Kidney epithelial cell (primary cell): ENCODE results near the gene OTUD6A. TPM values are rescaled to one million over a fixed set of nuclear protein-coding genes. Genes with fewer than 3 reads are reported as not detected.

Experiments used
- DNase-seq: peaks from one replicate; pipeline ENCODE4 v3.0.0-alpha.2; 2010; ENCODE audit warnings: low read depth
- H3K27me3 ChIP-seq: 2 replicates; pipeline ENCODE4 v1.6.0; 2011; ENCODE audit warnings: low read length; ENCODE audit not compliant: control insufficient read depth, insufficient read depth
- H3K36me3 ChIP-seq: 2 replicates; pipeline ENCODE4 v1.5.1; 2011; ENCODE audit warnings: low read length; ENCODE audit not compliant: control insufficient read depth, insufficient read depth
- H3K4me3 ChIP-seq: 2 replicates; pipeline ENCODE4 v1.5.1; 2011; ENCODE audit warnings: low read depth, mild to moderate bottlenecking, control low read depth, low read length
- CTCF ChIP-seq: IDR thresholded peaks from 2 replicates; pipeline ENCODE4 v1.5.1; 2011; ENCODE audit warnings: mild to moderate bottlenecking, moderate library complexity, low read length, control low read depth, inconsistent platforms; ENCODE audit not compliant: insufficient read depth, poor library complexity, severe bottlenecking
- total RNA-seq: library from RNA; depleted of rRNA; stranded (reverse); fragments of >200 nt; gene quantifications from 2 replicates; pipeline ENCODE4 v1.2.3, GENCODE V29; 2015

The OTUD6A gene
- total RNA-seq, 1 donor from 2014 or later: not detected

GRCh38 chrX:70042399-70043371 lies 19.6 kb upstream of the OTUD6A start:
- no peaks in the 10 kb centered on the region for H3K36me3 ChIP-seq
- no peak for TF ChIP-seq CTCF
- DNase-seq: no peak
- no peaks in the 10 kb centered on the region for H3K27me3 ChIP-seq
- H3K4me3 ChIP-seq: no peak overlapping the region

DNA sequence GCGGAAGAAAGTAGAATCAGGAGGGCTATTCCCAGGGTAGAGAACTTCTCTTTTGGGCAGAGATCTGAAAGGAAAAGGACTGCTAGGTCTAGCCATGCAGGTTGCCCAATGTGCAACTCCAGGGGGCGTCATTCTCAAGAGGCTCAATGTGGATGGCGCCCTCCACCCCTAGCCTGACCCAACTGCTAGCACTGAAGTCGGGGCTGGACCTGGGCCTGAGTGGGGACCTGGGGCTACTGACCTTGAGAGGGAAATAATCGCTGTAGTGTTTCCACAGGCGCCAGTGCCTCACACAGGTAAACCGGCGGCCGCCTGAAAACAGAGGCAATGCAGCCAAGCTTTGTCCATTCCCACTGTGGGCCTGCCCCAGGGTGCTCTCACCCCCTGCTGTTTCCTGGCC lies 18.6 kb upstream of the OTUD6A start:
- no peak for DNase-seq
- TF ChIP-seq CTCF: no peak

GRCh38 chrX:70044541-70045245 lies 17.6 kb upstream of the OTUD6A start:
- no peak for TF ChIP-seq CTCF
- DNase-seq: no peak
- no peaks in the 10 kb centered on the region for H3K27me3 ChIP-seq
- H3K4me3 ChIP-seq: no peak overlapping the region
- H3K36me3 ChIP-seq: no peaks in the 10 kb centered on the region

More for the DNA sequence above, 18.6 kb upstream of the OTUD6A start:
- Histone ChIP-seq H3K36me3 (no peaks in the 10 kb centered on the region), H3K4me3 (no peak overlapping the region), H3K27me3 (no peaks in the 10 kb centered on the region)

- H3K4me3 ChIP-seq: no peak overlapping the region
- H3K36me3 ChIP-seq: no peaks in the 10 kb centered on the region
- no peak for DNase-seq
- no peak for TF ChIP-seq CTCF
- H3K27me3 ChIP-seq: no peaks in the 10 kb centered on the region
Measured at GRCh38 chrX:70046978-70047377, 15.3 kb upstream of the OTUD6A start.

DNA sequence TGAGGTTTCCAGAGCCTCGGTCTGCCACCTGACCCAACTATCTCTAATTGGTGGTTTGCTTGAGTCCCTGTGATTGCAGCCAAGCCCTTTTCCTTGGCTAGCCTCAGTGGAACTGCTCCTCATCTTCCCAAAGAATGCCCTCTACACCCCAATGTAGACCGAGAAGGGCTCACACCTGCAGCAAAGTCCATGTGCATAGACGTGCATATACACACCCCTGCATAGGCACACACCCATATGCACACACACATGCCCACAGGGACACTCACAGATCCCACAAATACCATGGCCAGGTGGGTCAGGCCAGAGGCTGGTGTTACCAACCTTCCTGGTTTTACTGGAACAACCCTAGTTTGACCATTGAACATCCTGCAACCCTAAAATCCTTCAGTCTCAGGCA lies 12.9 kb upstream of the OTUD6A start:
- H3K36me3 ChIP-seq: no peaks in the 10 kb centered on the region
- no peak overlapping the region for H3K4me3 ChIP-seq
- no peak for TF ChIP-seq CTCF
- no peak for DNase-seq
- no peaks in the 10 kb centered on the region for H3K27me3 ChIP-seq
